ENCODE measurements around the gene FBXO31.

The FBXO31 gene

DNA sequence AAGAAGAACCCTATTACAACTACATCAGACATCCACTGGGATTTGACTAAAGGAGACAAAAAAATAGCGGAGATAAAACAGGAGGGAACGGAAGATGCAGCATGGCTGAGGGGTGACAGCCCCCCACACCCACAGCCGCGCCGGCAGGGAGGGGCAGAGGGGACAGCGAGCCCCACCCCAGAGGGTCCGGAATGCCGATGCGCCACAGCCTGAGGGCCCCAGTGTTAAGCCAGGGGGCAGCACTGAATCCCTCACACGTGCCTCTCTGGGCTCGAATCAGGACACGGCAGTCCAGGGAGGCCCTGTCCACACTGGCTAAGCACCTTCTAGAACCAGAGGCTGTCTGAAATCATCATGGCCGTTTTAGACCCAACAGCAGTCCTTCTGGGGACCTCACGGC lies 27.4 kb upstream of the FBXO31 start:
- Histone ChIP-seq H3K9me3 (ENCODE audit: control insufficient read depth, low read length) (no peaks in the 10 kb centered on the region), H3K4me1 (ENCODE audit: control insufficient read depth, insufficient read depth, low read length, poor library complexity, severe bottlenecking) (no peaks in the 10 kb centered on the region), H3K27ac (ENCODE audit: low read depth, low read length, severe bottlenecking) (no peak overlapping the region), H3K36me3 (ENCODE audit: control insufficient read depth, insufficient read depth, low read length) (peaks cover 75% of the 10 kb centered on the region), H3K4me3 (ENCODE audit: extremely low read depth, insufficient read depth, low read length, poor library complexity, severe bottlenecking) (no peak overlapping the region)
- WGBS, 2 experiments (ENCODE audit: insufficient coverage in 2 of 2) = 88 to 92% methylated on average over 13 to 14 of the region's 14 CpGs

DNA sequence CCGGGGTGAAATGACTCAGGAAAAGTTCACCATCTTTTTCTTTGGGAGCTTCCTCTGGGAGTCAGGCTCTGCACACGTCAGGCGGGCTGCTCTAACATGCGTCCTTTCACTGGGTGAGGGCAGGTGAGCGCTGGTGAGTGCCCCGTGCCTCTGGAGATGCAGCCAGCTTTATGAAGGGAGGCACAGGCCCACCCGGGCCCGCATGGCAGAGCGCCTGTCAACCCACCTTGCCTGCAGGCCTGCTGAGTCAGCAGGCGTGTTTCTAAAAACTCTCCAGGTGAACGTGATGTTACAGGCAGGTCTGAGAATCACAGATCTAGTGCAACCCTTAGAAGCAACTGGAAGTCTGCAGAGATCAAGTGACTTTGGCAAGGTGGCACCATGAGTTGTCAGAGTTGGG lies 27.0 kb upstream of the FBXO31 start:
- peaks cover 76% of the 10 kb centered on the region for H3K36me3 ChIP-seq (ENCODE audit: control insufficient read depth, insufficient read depth, low read length)
- WGBS, 2 experiments (ENCODE audit: insufficient coverage in 2 of 2) = 98 to 99% methylated on average over 11 of the region's 11 CpGs
- no peak overlapping the region for H3K27ac ChIP-seq (ENCODE audit: low read depth, low read length, severe bottlenecking)
- no peaks in the 10 kb centered on the region for H3K9me3 ChIP-seq (ENCODE audit: control insufficient read depth, low read length)
- no peaks in the 10 kb centered on the region for H3K4me1 ChIP-seq (ENCODE audit: control insufficient read depth, insufficient read depth, low read length, poor library complexity, severe bottlenecking)
- no peak overlapping the region for H3K4me3 ChIP-seq (ENCODE audit: extremely low read depth, insufficient read depth, low read length, poor library complexity, severe bottlenecking)

DNA sequence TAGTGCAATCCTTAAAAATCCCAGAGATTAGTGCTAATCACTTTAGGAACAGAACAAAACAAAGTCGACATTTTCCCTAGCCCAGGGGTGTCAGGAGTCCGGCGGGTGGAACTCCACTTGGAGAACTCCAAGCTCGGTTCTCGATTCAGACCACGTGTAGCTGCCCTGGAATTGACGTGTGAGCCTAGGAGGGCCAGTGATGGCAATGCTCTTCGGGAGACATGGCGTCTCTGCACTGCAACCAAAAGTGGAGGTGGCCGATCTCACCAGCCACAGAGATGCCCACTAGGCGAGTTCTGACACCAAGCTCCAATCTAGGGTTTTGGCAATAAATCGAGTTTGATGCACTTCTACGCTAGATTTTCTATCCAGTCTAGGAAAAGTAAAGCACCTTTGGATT lies 26.2 kb upstream of the FBXO31 start:
- Histone ChIP-seq H3K4me3 (ENCODE audit: extremely low read depth, insufficient read depth, low read length, poor library complexity, severe bottlenecking) (no peak overlapping the region), H3K4me1 (ENCODE audit: control insufficient read depth, insufficient read depth, low read length, poor library complexity, severe bottlenecking) (no peaks in the 10 kb centered on the region), H3K27ac (ENCODE audit: low read depth, low read length, severe bottlenecking) (no peak overlapping the region), H3K9me3 (ENCODE audit: control insufficient read depth, low read length) (no peaks in the 10 kb centered on the region), H3K36me3 (ENCODE audit: control insufficient read depth, insufficient read depth, low read length) (peaks cover 76% of the 10 kb centered on the region)
- WGBS, 2 experiments (ENCODE audit: insufficient coverage in 2 of 2) = 96 to 97% methylated on average over 13 of the region's 13 CpGs

DNA sequence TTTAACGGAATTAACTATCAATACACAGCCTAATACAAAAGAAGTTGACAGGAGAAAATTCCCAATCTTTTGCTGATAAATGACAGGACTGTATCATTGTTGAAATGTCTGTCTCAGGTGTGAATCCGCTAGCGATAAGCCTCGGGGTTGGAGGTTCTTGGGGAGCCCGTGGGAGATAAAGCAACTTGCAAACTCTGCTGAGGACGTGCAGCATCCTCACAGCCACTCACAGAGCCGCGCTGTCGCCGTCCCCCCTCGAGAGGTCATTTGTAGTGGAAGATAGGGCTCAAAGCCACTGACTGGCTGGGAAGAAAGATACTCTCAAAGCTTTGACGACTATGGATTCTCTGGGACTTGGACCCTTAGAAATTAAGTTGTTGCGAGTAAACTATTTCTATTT lies 25.6 kb upstream of the FBXO31 start:
- no peak overlapping the region for H3K27ac ChIP-seq (ENCODE audit: low read depth, low read length, severe bottlenecking)
- no peaks in the 10 kb centered on the region for H3K9me3 ChIP-seq (ENCODE audit: control insufficient read depth, low read length)
- H3K4me1 ChIP-seq (ENCODE audit: control insufficient read depth, insufficient read depth, low read length, poor library complexity, severe bottlenecking) = no peaks in the 10 kb centered on the region
- 95 to 98% methylated on average over 9 to 11 of the region's 13 CpGs for WGBS, 2 experiments (ENCODE audit: insufficient coverage in 2 of 2)
- H3K4me3 ChIP-seq (ENCODE audit: extremely low read depth, insufficient read depth, low read length, poor library complexity, severe bottlenecking) = no peak overlapping the region
- H3K36me3 ChIP-seq (ENCODE audit: control insufficient read depth, insufficient read depth, low read length) = peaks cover 76% of the 10 kb centered on the region

DNA sequence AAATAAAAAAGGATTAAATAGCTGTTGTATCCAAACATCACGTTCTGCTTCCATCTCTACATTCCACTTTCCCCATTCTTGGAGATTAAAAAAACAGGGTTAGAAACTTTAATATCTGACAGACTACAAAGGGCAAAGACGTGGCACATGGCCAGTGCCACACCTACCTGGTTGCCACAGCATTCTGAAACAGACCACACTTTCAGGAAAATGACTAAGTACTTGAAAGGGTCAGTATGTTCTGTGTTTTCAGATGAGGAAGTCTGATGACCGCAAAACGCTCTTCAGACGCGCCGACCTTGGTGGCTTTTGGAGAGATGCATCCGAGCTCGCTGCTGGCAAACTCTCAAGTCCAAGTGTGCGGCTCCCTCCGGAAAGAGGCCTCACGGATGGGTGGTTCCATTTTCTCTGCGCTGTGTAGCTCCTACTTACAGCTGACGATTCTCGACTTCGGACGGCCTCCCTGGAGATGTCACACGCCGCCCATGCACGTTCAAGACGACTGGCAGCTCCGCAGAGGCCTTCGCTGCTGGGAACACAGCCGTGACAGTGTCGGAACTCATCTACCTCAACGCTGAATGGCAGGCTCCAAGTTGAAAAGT lies 24.0 kb upstream of the FBXO31 start:
- Histone ChIP-seq H3K4me3 (ENCODE audit: extremely low read depth, insufficient read depth, low read length, poor library complexity, severe bottlenecking) (no peak overlapping the region), H3K36me3 (ENCODE audit: control insufficient read depth, insufficient read depth, low read length) (peaks cover 77% of the 10 kb centered on the region), H3K4me1 (ENCODE audit: control insufficient read depth, insufficient read depth, low read length, poor library complexity, severe bottlenecking) (no peaks in the 10 kb centered on the region), H3K9me3 (ENCODE audit: control insufficient read depth, low read length) (no peaks in the 10 kb centered on the region), H3K27ac (ENCODE audit: low read depth, low read length, severe bottlenecking) (no peak overlapping the region)
- 94 to 97% methylated on average over 20 to 23 of the region's 26 CpGs for WGBS, 2 experiments (ENCODE audit: insufficient coverage in 2 of 2)

DNA sequence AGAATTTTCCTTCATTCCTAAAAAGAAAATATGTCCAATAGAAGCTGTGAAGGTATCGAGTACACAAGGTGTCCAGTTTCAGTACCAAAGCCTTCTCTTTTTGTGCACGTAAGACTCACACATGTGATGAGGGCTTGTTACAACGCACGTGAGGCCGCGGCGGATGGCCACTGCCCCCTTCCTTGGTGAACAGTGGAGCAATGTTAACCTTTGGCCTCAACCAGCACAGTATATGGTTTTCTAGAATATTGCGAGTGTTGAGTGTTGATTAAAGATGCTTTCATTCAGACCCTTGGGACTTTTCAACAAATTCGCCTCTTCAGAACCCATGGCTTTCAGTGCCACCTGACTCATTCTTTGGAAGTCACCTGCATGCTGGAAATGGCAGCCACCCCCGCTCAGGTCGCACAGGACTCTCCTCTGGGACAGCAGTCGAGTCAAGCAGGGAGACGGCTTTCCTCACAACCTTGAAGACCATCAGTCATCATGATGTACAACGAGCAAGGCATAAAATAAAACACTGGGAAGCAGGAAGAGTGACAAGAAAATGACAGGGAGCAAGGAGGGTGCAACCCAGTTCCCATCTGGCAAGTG lies 23.0 kb upstream of the FBXO31 start:
- 95 to 98% methylated on average over 8 to 10 of the region's 14 CpGs for whole genome bisulfite sequencing, 2 experiments (ENCODE audit: insufficient coverage in 2 of 2)
- Histone ChIP-seq H3K4me3 (ENCODE audit: extremely low read depth, insufficient read depth, low read length, poor library complexity, severe bottlenecking) (no peak overlapping the region), H3K27ac (ENCODE audit: low read depth, low read length, severe bottlenecking) (no peak overlapping the region), H3K9me3 (ENCODE audit: control insufficient read depth, low read length) (no peaks in the 10 kb centered on the region), H3K36me3 (ENCODE audit: control insufficient read depth, insufficient read depth, low read length) (peaks cover 74% of the 10 kb centered on the region), H3K4me1 (ENCODE audit: control insufficient read depth, insufficient read depth, low read length, poor library complexity, severe bottlenecking) (no peaks in the 10 kb centered on the region)

DNA sequence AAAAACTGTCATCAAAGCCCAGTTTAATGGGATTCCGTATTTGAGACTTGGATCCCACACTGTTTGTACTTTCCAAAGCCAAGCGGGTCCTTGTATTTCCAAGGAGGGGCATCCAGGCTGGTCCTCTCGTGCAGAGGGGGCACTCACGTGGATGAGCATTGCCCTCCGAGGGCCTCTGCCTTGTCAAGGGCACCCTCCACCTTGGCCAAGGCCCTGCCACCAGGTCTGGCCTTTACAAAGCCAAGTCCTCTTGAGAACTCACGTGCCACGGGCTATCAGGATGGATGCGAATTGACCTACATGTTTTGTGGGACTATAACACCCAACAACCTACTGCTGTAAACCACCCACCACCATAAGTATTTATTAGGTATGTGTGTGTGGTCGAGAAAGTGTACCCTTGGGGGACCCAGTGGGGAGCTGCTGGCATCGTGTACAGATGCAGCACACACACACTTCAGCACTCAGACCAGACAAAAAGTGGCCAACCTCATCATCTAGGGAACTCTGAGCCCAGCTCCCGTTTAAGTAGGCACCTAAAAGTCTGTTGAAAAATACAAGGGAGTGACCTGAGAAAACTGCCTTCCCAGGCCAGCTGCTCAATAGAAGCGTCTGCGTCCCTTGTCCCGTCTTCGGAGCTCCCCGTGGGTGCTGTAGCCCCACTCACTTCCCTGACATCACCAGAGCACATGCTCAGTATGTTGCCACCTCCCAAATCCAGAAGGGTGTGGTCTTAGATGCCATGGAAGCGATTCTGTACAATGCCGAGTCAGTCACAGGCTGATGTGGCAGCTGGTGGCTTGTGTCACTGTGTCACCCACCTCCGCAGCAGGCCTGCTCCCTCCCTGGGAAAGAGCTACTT lies 21.4 kb upstream of the FBXO31 start:
- WGBS, 2 experiments (ENCODE audit: insufficient coverage in 2 of 2) = 95 to 97% methylated on average over 12 to 13 of the region's 19 CpGs
- H3K36me3 ChIP-seq (ENCODE audit: control insufficient read depth, insufficient read depth, low read length) = peaks cover 71% of the 10 kb centered on the region
- peak overlapping the region; percentile 16 for H3K27ac ChIP-seq (ENCODE audit: low read depth, low read length, severe bottlenecking)
- no peaks in the 10 kb centered on the region for H3K4me1 ChIP-seq (ENCODE audit: control insufficient read depth, insufficient read depth, low read length, poor library complexity, severe bottlenecking)
- H3K4me3 ChIP-seq (ENCODE audit: extremely low read depth, insufficient read depth, low read length, poor library complexity, severe bottlenecking) = no peak overlapping the region
- H3K9me3 ChIP-seq (ENCODE audit: control insufficient read depth, low read length) = no peaks in the 10 kb centered on the region

DNA sequence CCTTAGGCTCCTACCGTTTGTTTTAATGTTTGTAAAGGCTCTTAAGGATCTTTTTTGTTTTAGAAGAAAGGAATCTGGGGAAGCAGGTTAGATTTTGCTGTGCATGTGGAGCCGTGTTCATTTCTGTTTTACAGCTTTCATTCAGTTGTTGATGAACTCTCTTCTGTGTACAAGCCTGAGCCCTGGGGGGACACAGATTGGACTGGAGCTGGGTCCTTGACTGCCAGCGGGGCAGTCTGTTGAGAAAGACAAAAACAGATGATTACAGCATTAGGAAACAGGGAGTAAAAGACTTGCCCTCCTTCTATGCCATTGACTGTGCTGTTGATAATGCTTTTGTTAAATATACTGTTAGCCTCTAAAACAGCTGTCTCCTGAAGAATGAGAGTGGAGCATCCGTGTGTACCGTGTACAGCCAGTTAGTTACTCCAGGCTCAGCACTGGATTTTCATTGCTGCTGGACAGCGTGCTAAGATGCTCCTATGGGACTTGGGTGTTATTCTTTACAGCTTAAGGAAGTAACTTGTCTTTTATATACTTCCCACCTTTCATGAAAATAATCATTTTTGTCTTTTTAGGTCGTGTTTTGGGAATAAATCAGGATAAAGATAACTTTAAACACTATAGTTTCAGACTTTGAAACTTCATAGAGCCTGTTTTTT lies 11.7 kb upstream of the FBXO31 start:
- Histone ChIP-seq H3K27ac (ENCODE audit: low read depth, low read length, severe bottlenecking) (no peak overlapping the region), H3K36me3 (ENCODE audit: control insufficient read depth, insufficient read depth, low read length) (peaks cover 33% of the 10 kb centered on the region), H3K4me1 (ENCODE audit: control insufficient read depth, insufficient read depth, low read length, poor library complexity, severe bottlenecking) (peaks cover 5% of the 10 kb centered on the region), H3K9me3 (ENCODE audit: control insufficient read depth, low read length) (no peaks in the 10 kb centered on the region), H3K4me3 (ENCODE audit: extremely low read depth, insufficient read depth, low read length, poor library complexity, severe bottlenecking) (no peak overlapping the region)
- 89 to 93% methylated on average over 4 to 5 of the region's 7 CpGs for WGBS, 2 experiments (ENCODE audit: insufficient coverage in 2 of 2)

DNA sequence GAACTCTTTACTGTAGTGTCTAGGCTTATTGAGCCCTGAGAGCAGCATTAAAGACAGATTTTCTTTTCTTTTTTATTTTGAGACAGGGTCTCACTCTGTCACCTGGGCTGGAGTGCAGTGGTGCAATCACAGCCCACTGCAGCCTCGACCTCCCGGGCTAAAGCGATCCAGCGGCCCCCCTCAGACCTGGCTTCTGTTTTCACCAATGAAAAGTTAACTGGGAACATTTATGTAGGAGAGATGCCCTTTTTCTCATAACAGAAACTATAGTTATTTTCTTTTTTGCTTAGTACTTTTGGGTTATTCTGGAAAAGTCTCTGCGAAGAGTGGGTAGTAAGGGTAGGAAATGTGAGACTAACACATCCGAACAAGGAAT lies 10.1 kb upstream of the FBXO31 start:
- H3K4me1 ChIP-seq (ENCODE audit: control insufficient read depth, insufficient read depth, low read length, poor library complexity, severe bottlenecking) = peaks cover 5% of the 10 kb centered on the region
- no peak overlapping the region for H3K27ac ChIP-seq (ENCODE audit: low read depth, low read length, severe bottlenecking)
- peaks cover 20% of the 10 kb centered on the region for H3K36me3 ChIP-seq (ENCODE audit: control insufficient read depth, insufficient read depth, low read length)
- peak overlapping the region; percentile 77 for H3K4me3 ChIP-seq (ENCODE audit: extremely low read depth, insufficient read depth, low read length, poor library complexity, severe bottlenecking)
- H3K9me3 ChIP-seq (ENCODE audit: control insufficient read depth, low read length) = no peaks in the 10 kb centered on the region
- 60 to 95% methylated on average over 1 to 4 of the region's 6 CpGs for WGBS, 2 experiments (ENCODE audit: insufficient coverage in 2 of 2)

DNA sequence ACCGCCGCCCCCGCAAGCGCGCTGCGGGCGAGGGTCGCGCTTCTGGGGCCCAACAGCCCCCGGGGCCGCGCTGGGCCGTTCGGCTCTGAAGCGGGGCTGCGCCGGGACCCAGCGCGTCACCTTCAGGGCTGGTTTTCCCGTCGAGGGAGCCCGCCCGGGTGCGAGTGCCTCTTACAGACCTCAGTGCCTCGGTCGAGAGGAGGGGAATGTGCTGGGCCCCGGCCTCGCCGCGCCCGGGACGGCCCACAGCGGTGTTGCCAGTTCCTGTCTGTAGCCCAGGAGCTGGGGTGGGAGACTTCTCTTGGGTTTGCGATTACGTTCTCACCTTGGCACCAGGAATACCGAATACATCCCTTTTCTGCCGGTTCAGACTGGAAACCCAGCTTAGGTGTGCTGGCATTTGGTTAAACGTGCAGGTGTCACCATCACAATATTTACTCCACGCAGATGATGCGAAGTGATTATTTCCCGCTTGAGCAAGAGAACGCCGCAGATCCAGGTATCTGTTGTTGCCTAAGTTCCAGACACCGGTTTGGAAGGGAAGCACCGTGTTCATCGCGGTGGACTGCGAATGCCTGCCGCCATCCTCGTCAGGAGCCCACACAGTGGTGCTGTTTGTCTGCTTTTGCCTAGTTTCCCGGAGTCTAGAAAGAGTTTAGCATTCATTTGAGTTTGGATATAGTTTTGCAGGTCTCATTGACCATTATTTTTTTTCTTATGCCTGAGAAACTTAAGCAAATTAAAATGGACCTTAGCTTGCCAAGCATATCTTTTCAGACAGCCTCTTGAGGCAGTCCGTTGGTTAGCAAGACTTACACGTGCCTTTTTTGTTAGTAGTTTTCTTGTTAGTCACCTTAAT lies 9.5 kb upstream of the FBXO31 start:
- 1 to 2% methylated on average over 40 to 45 of the region's 53 CpGs for WGBS, 2 experiments (ENCODE audit: insufficient coverage in 2 of 2)
- no peaks in the 10 kb centered on the region for H3K9me3 ChIP-seq (ENCODE audit: control insufficient read depth, low read length)
- H3K36me3 ChIP-seq (ENCODE audit: control insufficient read depth, insufficient read depth, low read length) = peaks cover 14% of the 10 kb centered on the region
- H3K27ac ChIP-seq (ENCODE audit: low read depth, low read length, severe bottlenecking) = peak overlapping the region; percentile 66
- H3K4me1 ChIP-seq (ENCODE audit: control insufficient read depth, insufficient read depth, low read length, poor library complexity, severe bottlenecking) = peaks cover 5% of the 10 kb centered on the region
- peak overlapping the region; percentile 77 for H3K4me3 ChIP-seq (ENCODE audit: extremely low read depth, insufficient read depth, low read length, poor library complexity, severe bottlenecking)

Data from mesodermal cell (in vitro differentiated cells).